H9 (cell line): ENCODE results near the gene KANK4. TPM values are rescaled to one million over a fixed set of nuclear protein-coding genes. Genes with fewer than 3 reads are reported as not detected.
A peak's percentile ranks its signal among the peaks of the same experiment; 100 is the strongest.

Source experiments
- DNase-seq: peaks from one replicate; pipeline ENCODE4 v3.0.0-alpha.2; 2017
- H2AFZ ChIP-seq: one replicate; pipeline ENCODE4 v1.6.1; 2013; ENCODE audit warnings: mild to moderate bottlenecking, low read length, control low read depth, moderate library complexity
- H2AK5ac ChIP-seq: 2 replicates; pipeline ENCODE4 v1.6.1; 2013; ENCODE audit warnings: low read length, control low read depth, mixed read lengths; ENCODE audit not compliant: insufficient read length
- H2BK120ac ChIP-seq: one replicate; pipeline ENCODE4 v1.6.1; 2013; ENCODE audit warnings: low read depth, mild to moderate bottlenecking, low read length, control low read depth, inconsistent platforms; ENCODE audit not compliant: poor library complexity, severe bottlenecking
- H2BK12ac ChIP-seq: 2 replicates; pipeline ENCODE4 v1.6.1; 2013; ENCODE audit warnings: low read length, control low read depth, mixed read lengths, low read depth; ENCODE audit not compliant: insufficient read length
- H2BK15ac ChIP-seq: 2 replicates; pipeline ENCODE4 v1.6.1; 2013; ENCODE audit warnings: low read depth, low read length, control low read depth
- H2BK20ac ChIP-seq: one replicate; pipeline ENCODE4 v1.6.1; 2013; ENCODE audit warnings: low read depth, mild to moderate bottlenecking, low read length, control low read depth, inconsistent platforms; ENCODE audit not compliant: poor library complexity, severe bottlenecking
- H2BK5ac ChIP-seq: 2 replicates; pipeline ENCODE4 v1.6.1; 2013; ENCODE audit warnings: low read length, control low read depth, mixed read lengths; ENCODE audit not compliant: insufficient read length
- H3K14ac ChIP-seq: 2 replicates; pipeline ENCODE4 v1.6.1; 2013; ENCODE audit warnings: low read length, control low read depth; ENCODE audit not compliant: insufficient read depth
- H3K18ac ChIP-seq: 2 replicates; pipeline ENCODE4 v1.6.1; 2013; ENCODE audit warnings: low read depth, mild to moderate bottlenecking, mixed read lengths, low read length, control low read depth; ENCODE audit not compliant: insufficient read length
- H3K23ac ChIP-seq: 2 replicates; pipeline ENCODE4 v1.6.1; 2013; ENCODE audit warnings: low read length, control low read depth, mixed read lengths, low read depth; ENCODE audit not compliant: insufficient read length
- H3K23me2 ChIP-seq: 2 replicates; pipeline ENCODE4 v1.6.1; 2013; ENCODE audit warnings: low read depth, mild to moderate bottlenecking, mixed read lengths, low read length, control low read depth; ENCODE audit not compliant: insufficient read length, poor library complexity, severe bottlenecking
- H3K27ac ChIP-seq: 2 replicates; pipeline ENCODE4 v1.5.1; 2013; ENCODE audit warnings: low read length, control low read depth, mixed read lengths, low read depth; ENCODE audit not compliant: insufficient read length
- H3K27me3 ChIP-seq: 2 replicates; pipeline ENCODE4 v1.6.1; 2013; ENCODE audit warnings: low read length, control low read depth, inconsistent platforms; ENCODE audit not compliant: insufficient read depth
- H3K4ac ChIP-seq: 2 replicates; pipeline ENCODE4 v1.6.1; 2013; ENCODE audit warnings: low read depth, mild to moderate bottlenecking, control low read depth, inconsistent platforms, low read length, moderate library complexity
- H3K4me1 ChIP-seq: 2 replicates; pipeline ENCODE4 v1.6.1; 2013; ENCODE audit warnings: low read length, control low read depth, inconsistent platforms; ENCODE audit not compliant: insufficient read depth
- H3K4me2 ChIP-seq: 2 replicates; pipeline ENCODE4 v1.6.1; 2013; ENCODE audit warnings: low read length, control low read depth, mixed read lengths; ENCODE audit not compliant: insufficient read length, insufficient read depth
- H3K56ac ChIP-seq: 2 replicates; pipeline ENCODE4 v1.6.1; 2013; ENCODE audit warnings: low read depth, mild to moderate bottlenecking, mixed read lengths, low read length, control low read depth; ENCODE audit not compliant: insufficient read length
- H3K79me1 ChIP-seq: 2 replicates; pipeline ENCODE4 v1.6.1; 2013; ENCODE audit warnings: low read depth, mild to moderate bottlenecking, moderate library complexity, low read length, control low read depth, inconsistent platforms; ENCODE audit not compliant: insufficient read depth, poor library complexity, severe bottlenecking
- H3K79me2 ChIP-seq: 2 replicates; pipeline ENCODE4 v1.6.1; 2013; ENCODE audit warnings: low read length, control low read depth, inconsistent platforms; ENCODE audit not compliant: insufficient read depth
- H3K9ac ChIP-seq: 2 replicates; pipeline ENCODE4 v1.6.1; 2013; ENCODE audit warnings: low read length, control low read depth, mixed read lengths; ENCODE audit not compliant: insufficient read length; ENCODE audit errors: extremely low read depth
- H3K9me3 ChIP-seq: one replicate; pipeline ENCODE4 v1.6.1; 2013; ENCODE audit warnings: low read depth, low read length, inconsistent platforms; ENCODE audit not compliant: control insufficient read depth
- H3T11ph ChIP-seq: one replicate; pipeline ENCODE4 v1.6.1; 2013; ENCODE audit warnings: mild to moderate bottlenecking, low read length, control low read depth, inconsistent platforms
- H4K20me1 ChIP-seq: one replicate; pipeline ENCODE4 v1.6.1; 2013; ENCODE audit not compliant: control insufficient read depth, insufficient read length, insufficient read depth
- H4K5ac ChIP-seq: 2 replicates; pipeline ENCODE4 v1.6.1; 2013; ENCODE audit warnings: low read depth, mild to moderate bottlenecking, mixed read lengths, low read length, control low read depth; ENCODE audit not compliant: insufficient read length
- H4K8ac ChIP-seq: replicated peaks from 2 replicates; pipeline ENCODE4 v1.6.1; 2013; ENCODE audit warnings: low read length, control low read depth, mixed read lengths, low read depth; ENCODE audit not compliant: insufficient read length
- H4K91ac ChIP-seq: 2 replicates; pipeline ENCODE4 v1.6.1; 2013; ENCODE audit warnings: low read depth, mild to moderate bottlenecking, moderate library complexity, mixed read lengths, low read length, control low read depth; ENCODE audit not compliant: insufficient read length
- H3K27ac Mint-ChIP-seq, 3 experiments: 2 replicates in 2 of 3; 3 replicates in 1 of 3; pipeline ENCODE4 v1.8.0; 2020 to 2021; ENCODE audit warnings: mixed read lengths in 3 of 3, mild to moderate bottlenecking in 1 of 3, moderate library complexity in 1 of 3
- H3K27me3 Mint-ChIP-seq: 2 replicates; pipeline ENCODE4 v1.8.0; 2021; ENCODE audit warnings: low read depth, mild to moderate bottlenecking, moderate library complexity, mixed read lengths
- H3K36me3 Mint-ChIP-seq, 3 experiments: 2 replicates in 2 of 3; 3 replicates in 1 of 3; pipeline ENCODE4 v1.8.0; 2020 to 2021; ENCODE audit warnings: low read depth in 3 of 3, mixed read lengths in 3 of 3; ENCODE audit not compliant: insufficient read depth in 1 of 3
- H3K4me1 Mint-ChIP-seq, 2 experiments: 2 replicates each; pipeline ENCODE4 v1.8.0; 2020; ENCODE audit warnings: mixed read lengths in 2 of 2
- H3K4me3 Mint-ChIP-seq, 2 experiments: 2 replicates in 1 of 2; 3 replicates in 1 of 2; pipeline ENCODE4 v1.8.0; 2020 to 2021; ENCODE audit warnings: mild to moderate bottlenecking in 2 of 2, mixed read lengths in 2 of 2, moderate library complexity in 1 of 2
- H3K9me3 Mint-ChIP-seq, 2 experiments: 2 replicates in 1 of 2; 3 replicates in 1 of 2; pipeline ENCODE4 v1.8.0; 2020; ENCODE audit warnings: mild to moderate bottlenecking in 2 of 2, mixed read lengths in 2 of 2, moderate library complexity in 1 of 2
- WGBS: extraction: QIAGEN DNeasy Blood & Tissue Kit; methylation state at CpG from one replicate; pipeline ENCODE4 v1.1.7; 2013; ENCODE audit warnings: missing lambda C conversion rate, low lambda C conversion rate, mixed read lengths; ENCODE audit not compliant: insufficient read length; ENCODE audit errors: extremely low coverage; 5-methylcytosine and 5-hydroxymethylcytosine counted together
- total RNA-seq: library from RNA; stranded (reverse); gene quantifications from 2 replicates; pipeline ENCODE4 v1.2.1, GENCODE V29; 2021
- TF ChIP-seq, protein P1 (sequence below): fragments of 200-600 bp; sonication (generic); conservative IDR thresholded peaks from 3 replicates; pipeline ENCODE4 v1.8.0; 2021; ENCODE audit warnings: antibody characterized with exemption, mild to moderate bottlenecking

Gene KANK4
- total RNA-seq, 1 experiment from 2014 or later, result 0.15 TPM

DNA sequence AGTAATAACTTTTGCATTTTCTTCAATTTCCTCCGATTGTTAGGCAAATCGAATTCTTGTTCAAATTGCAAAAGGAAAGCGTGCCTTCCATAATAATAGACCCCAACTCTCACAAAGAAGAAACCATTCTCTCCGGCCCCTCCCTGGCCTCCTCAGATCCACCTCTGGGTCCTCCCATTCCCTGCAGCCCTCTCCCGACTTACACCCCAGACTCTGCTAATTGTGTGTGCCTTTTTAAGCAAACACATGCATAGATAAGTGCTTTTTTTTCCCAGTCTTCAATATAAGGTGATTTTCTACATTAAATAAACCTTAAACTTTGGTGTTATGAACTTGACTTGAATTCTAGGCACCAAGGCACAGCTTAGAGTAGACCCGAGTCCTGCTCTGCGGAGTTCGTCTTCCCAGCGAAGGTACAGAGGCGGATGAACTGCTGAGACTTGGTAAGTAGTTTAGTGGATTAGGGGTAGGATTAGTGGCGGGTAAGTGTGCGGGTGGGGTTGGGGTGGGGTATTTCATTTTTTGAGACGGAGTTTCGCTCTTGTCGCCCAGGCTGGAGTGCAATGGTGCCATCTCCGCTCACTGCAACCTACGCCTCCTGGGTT is 123.0 kb downstream of the KANK4 start:
- H2BK12ac ChIP-seq, result no peak overlapping the region
- H4K8ac ChIP-seq, result no peak overlapping the region
- no peak overlapping the region for H4K91ac ChIP-seq
- no peak overlapping the region for H3K56ac ChIP-seq
- H3K27me3 Mint-ChIP-seq, result peaks cover 2% of the 10 kb centered on the region; the same call in 1 of the 2 replicates
- H2AFZ ChIP-seq, result no peak overlapping the region
- no peaks in the 10 kb centered on the region for H3K9me3 ChIP-seq
- H4K5ac ChIP-seq, result no peak overlapping the region
- H3K23me2 ChIP-seq, result peaks cover 21% of the 10 kb centered on the region
- H2AK5ac ChIP-seq, result no peak overlapping the region
- H3K27ac ChIP-seq, result peak overlapping the region; percentile 94
- no peak overlapping the region for H3K4ac ChIP-seq
- H3K79me1 ChIP-seq, result no peaks in the 10 kb centered on the region
- H3K4me3 Mint-ChIP-seq, result peak overlapping the region; percentile 93 to 96
- peak overlapping the region; percentile 97 for H3K4me2 ChIP-seq
- H2BK20ac ChIP-seq, result no peak overlapping the region
- no peaks in the 10 kb centered on the region for H3K27me3 ChIP-seq
- H2BK5ac ChIP-seq, result no peak overlapping the region
- TF ChIP-seq, protein P1, sequence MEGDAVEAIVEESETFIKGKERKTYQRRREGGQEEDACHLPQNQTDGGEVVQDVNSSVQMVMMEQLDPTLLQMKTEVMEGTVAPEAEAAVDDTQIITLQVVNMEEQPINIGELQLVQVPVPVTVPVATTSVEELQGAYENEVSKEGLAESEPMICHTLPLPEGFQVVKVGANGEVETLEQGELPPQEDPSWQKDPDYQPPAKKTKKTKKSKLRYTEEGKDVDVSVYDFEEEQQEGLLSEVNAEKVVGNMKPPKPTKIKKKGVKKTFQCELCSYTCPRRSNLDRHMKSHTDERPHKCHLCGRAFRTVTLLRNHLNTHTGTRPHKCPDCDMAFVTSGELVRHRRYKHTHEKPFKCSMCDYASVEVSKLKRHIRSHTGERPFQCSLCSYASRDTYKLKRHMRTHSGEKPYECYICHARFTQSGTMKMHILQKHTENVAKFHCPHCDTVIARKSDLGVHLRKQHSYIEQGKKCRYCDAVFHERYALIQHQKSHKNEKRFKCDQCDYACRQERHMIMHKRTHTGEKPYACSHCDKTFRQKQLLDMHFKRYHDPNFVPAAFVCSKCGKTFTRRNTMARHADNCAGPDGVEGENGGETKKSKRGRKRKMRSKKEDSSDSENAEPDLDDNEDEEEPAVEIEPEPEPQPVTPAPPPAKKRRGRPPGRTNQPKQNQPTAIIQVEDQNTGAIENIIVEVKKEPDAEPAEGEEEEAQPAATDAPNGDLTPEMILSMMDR, result no peak
- H3K4me1 ChIP-seq, result no peaks in the 10 kb centered on the region; the same call in 1 of the 2 replicates
- peaks cover 4 to 5% of the 10 kb centered on the region in 2 experiments; a peak in 3 of 5 replicates for H3K9me3 Mint-ChIP-seq
- no peak overlapping the region for H3T11ph ChIP-seq
- peaks cover 37 to 67% of the 10 kb centered on the region in 2 experiments for H3K4me1 Mint-ChIP-seq
- H3K18ac ChIP-seq, result no peak overlapping the region
- H3K23ac ChIP-seq, result no peak overlapping the region
- WGBS, result no CpG with 5 or more reads among the region's 17 CpGs
- H2BK120ac ChIP-seq, result no peak overlapping the region
- no peak overlapping the region for H2BK15ac ChIP-seq
- H3K14ac ChIP-seq, result peak overlapping the region; percentile 70; the same call in 1 of the 2 replicates
- peak overlapping the region; percentile 98 for H3K9ac ChIP-seq
- H3K36me3 Mint-ChIP-seq, result peaks cover 36 to 58% (median 56%) of the 10 kb centered on the region in 3 experiments
- H3K79me2 ChIP-seq, result peaks cover 49% of the 10 kb centered on the region; the same call in 1 of the 2 replicates
- H3K27ac Mint-ChIP-seq, result peak overlapping the region; percentile 99
- no peaks in the 10 kb centered on the region for H4K20me1 ChIP-seq
- DNase-seq, result no peak
